HFF-Myc (cell line): Measurements from ENCODE around the gene ZNF407.

Source experiments
- DNase-seq: peaks from one replicate; pipeline ENCODE4 v3.0.0-alpha.2; 2011; ENCODE audit warnings: low read depth; ENCODE audit errors: extremely low read depth
- H3K4me3 ChIP-seq: replicated peaks from 2 replicates; pipeline ENCODE4 v1.5.1; 2011; ENCODE audit warnings: low read depth, mild to moderate bottlenecking, control low read depth, low read length
- CTCF ChIP-seq: IDR thresholded peaks from 2 replicates; pipeline ENCODE4 v1.5.1; 2012; ENCODE audit warnings: mild to moderate bottlenecking, low read depth, low read length, control low read depth; ENCODE audit errors: missing control alignments

Gene ZNF407

GRCh38 chr18:74645679-74646078, 48.0 kb downstream of the ZNF407 start:
- no peak overlapping the region for H3K4me3 ChIP-seq
- no peak for TF ChIP-seq CTCF
- no peak for DNase-seq

- no peak for TF ChIP-seq CTCF
- no peak overlapping the region for H3K4me3 ChIP-seq
- no peak for DNase-seq
Observed at GRCh38 chr18:74651327-74652128, 53.9 kb downstream of the ZNF407 start.

GRCh38 chr18:74652392-74652988, 54.8 kb downstream of the ZNF407 start:
- peak; percentile 23 for TF ChIP-seq CTCF
- no peak overlapping the region for H3K4me3 ChIP-seq

GRCh38 chr18:74654638-74655037, 57.0 kb downstream of the ZNF407 start:
- H3K4me3 ChIP-seq, result no peak overlapping the region
- TF ChIP-seq CTCF, result no peak
- DNase-seq, result no peak

More at GRCh38 chr18:74652392-74652988, 54.8 kb downstream of the ZNF407 start:
- DNase-seq, result no peak

- TF ChIP-seq CTCF, result no peak
- no peak overlapping the region for H3K4me3 ChIP-seq
- no peak for DNase-seq
Observed at GRCh38 chr18:74661008-74661407, 63.3 kb downstream of the ZNF407 start.

GRCh38 chr18:74661691-74662090, 64.0 kb downstream of the ZNF407 start:
- no peak overlapping the region for H3K4me3 ChIP-seq
- TF ChIP-seq CTCF, result no peak
- no peak for DNase-seq
